Stomach (tissue), 9 donors: ENCODE results near the gene HACL1. TPM values are rescaled to one million over a fixed set of nuclear protein-coding genes. Genes with fewer than 3 reads are reported as not detected.

Source experiments
- DNase-seq, 2 donors: peaks; one replicate each; pipeline versions ENCODE4 v3.0.0 to v3.0.0-alpha.2; 2013 to 2019
- H3K27ac ChIP-seq, 5 donors: fragments of 200-600 bp in 4 of 5; sonication (generic) in 4 of 5; one replicate each; pipeline ENCODE4 v1.5.1; 2013 to 2019; ENCODE audit warnings: mild to moderate bottlenecking in 1 of 5, moderate library complexity in 1 of 5
- H3K27me3 ChIP-seq, 3 donors: fragments of 200-600 bp; sonication (generic); one replicate each; pipeline ENCODE4 v1.5.1; 2017 to 2019; ENCODE audit warnings: mixed run types in 1 of 3
- H3K36me3 ChIP-seq, 4 donors: fragments of 200-600 bp; sonication (generic); 1 replicate in 3 of 4; 2 replicates in 1 of 4; pipeline ENCODE4 v1.5.1; 2016 to 2019
- H3K4me1 ChIP-seq, 4 donors: fragments of 200-600 bp; sonication (generic); one replicate each; pipeline ENCODE4 v1.5.1; 2016 to 2019
- H3K4me3 ChIP-seq, 4 donors: fragments of 200-600 bp; sonication (generic) in 3 of 4; one replicate each; pipeline ENCODE4 v1.5.1; 2016 to 2019; ENCODE audit warnings: mild to moderate bottlenecking in 1 of 4
- H3K9me3 ChIP-seq, 4 donors: fragments of 200-600 bp; sonication (generic); one replicate each; pipeline ENCODE4 v1.5.1; 2016 to 2019
- EP300 ChIP-seq: sonication (generic); formaldehyde crosslinking; IDR thresholded peaks from one replicate; pipeline ENCODE4 v1.6.1; 2017; ENCODE audit warnings: antibody characterized with exemption
- POLR2A ChIP-seq, 4 donors: fragments of 450-650 bp; IDR thresholded peaks; one replicate each; pipeline ENCODE4 v1.6.1; 2016; ENCODE audit warnings: antibody characterized with exemption in 4 of 4, control low read depth in 2 of 4, mild to moderate bottlenecking in 1 of 4, moderate library complexity in 1 of 4
- POLR2AphosphoS5 ChIP-seq, 3 donors: sonication (generic); formaldehyde crosslinking; IDR thresholded peaks; one replicate each; pipeline ENCODE4 v1.6.1; 2016; ENCODE audit warnings: antibody characterized with exemption in 3 of 3
- WGBS, 5 donors: extraction: QIAGEN DNeasy Blood & Tissue Kit in 3 of 5; methylation state at CpG; one replicate each; pipeline versions ENCODE4 v1.1.5 to v1.1.7; 2013 to 2018; 5-methylcytosine and 5-hydroxymethylcytosine counted together
- intact Hi-C: fragments of 100-400 bp; cut with DNase I; formaldehyde crosslinking; loops from one replicate; pipeline ENCODE4 v1.15.1; 2023; ENCODE audit warnings: low total_unique reads
- polyA plus RNA-seq, 3 donors: library from polyadenylated mRNA; stranded (reverse); fragments of 200-250 nt; gene quantifications; one replicate each; pipeline ENCODE4 v1.2.3, GENCODE V29; 2013
- total RNA-seq, 5 donors: library from RNA; depleted of rRNA; stranded (reverse); fragments of >200 nt; gene quantifications; one replicate each; pipeline versions ENCODE4 v1.1.0 to v1.2.3, GENCODE V29; 2014 to 2016
- TF ChIP-seq, protein P1 (sequence below), 7 experiments: fragments of 450-650 bp in 4 of 7; fragments of 200-600 bp in 3 of 7; sonication (generic) in 3 of 7; IDR thresholded peaks; one replicate each; pipeline ENCODE4 v1.5.1; 2016 to 2019; ENCODE audit warnings: antibody characterized with exemption in 7 of 7, control low read depth in 2 of 7, mild to moderate bottlenecking in 1 of 7
- donor health status: healthy with polysubstance abuse.
- donor health status: Bipolar disorder and iron deficiency.
- donor health status: healthy.

Gene HACL1
- total and polyA plus RNA-seq, 8 donors = 13.9 to 46.7 (median 21.0) TPM

DNA sequence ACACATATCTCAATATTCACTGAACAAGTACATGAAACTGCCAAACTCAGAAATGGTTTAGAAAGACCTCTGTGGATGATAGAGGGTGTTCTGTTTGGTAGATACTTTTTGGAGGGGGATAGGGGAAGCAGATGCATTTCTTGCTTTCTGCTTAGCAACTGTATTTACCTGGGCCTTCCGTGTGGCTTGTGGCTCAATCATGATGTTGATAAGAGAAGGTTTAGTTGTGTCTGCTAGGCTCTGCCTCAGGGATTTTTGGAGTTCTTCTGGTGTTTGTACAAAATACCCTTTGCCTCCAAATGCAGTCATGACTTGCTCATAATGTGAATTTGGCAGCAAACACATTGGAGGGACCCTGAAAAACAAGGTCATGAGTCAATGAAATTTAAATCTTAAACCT, 38.2 kb downstream of the HACL1 start:
- H3K27ac ChIP-seq = no peak overlapping the region
- H3K4me3 ChIP-seq = no peak overlapping the region
- H3K9me3 ChIP-seq = no peaks in the 10 kb centered on the region
- no peak for DNase-seq
- H3K27me3 ChIP-seq = no peaks in the 10 kb centered on the region
- intact Hi-C loops = no loop called here
- peaks cover 49 to 95% (median 93%) of the 10 kb centered on the region in 4 donors for H3K36me3 ChIP-seq
- peaks cover 0 to 4% (median 0%) of the 10 kb centered on the region in 4 donors for H3K4me1 ChIP-seq
- TF ChIP-seq EP300 = no peak
- TF ChIP-seq POLR2A (IDR thresholded peaks at IDR 0.05) = no peak
- no peak for TF ChIP-seq POLR2AphosphoS5 (IDR thresholded peaks at IDR 0.05)
- TF ChIP-seq, protein P1, sequence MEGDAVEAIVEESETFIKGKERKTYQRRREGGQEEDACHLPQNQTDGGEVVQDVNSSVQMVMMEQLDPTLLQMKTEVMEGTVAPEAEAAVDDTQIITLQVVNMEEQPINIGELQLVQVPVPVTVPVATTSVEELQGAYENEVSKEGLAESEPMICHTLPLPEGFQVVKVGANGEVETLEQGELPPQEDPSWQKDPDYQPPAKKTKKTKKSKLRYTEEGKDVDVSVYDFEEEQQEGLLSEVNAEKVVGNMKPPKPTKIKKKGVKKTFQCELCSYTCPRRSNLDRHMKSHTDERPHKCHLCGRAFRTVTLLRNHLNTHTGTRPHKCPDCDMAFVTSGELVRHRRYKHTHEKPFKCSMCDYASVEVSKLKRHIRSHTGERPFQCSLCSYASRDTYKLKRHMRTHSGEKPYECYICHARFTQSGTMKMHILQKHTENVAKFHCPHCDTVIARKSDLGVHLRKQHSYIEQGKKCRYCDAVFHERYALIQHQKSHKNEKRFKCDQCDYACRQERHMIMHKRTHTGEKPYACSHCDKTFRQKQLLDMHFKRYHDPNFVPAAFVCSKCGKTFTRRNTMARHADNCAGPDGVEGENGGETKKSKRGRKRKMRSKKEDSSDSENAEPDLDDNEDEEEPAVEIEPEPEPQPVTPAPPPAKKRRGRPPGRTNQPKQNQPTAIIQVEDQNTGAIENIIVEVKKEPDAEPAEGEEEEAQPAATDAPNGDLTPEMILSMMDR (IDR thresholded peaks at IDR 0.05) = no peak
- WGBS, 5 donors = 35 to 69% (median 61%) methylated on average over 1 of the region's 1 CpG

DNA sequence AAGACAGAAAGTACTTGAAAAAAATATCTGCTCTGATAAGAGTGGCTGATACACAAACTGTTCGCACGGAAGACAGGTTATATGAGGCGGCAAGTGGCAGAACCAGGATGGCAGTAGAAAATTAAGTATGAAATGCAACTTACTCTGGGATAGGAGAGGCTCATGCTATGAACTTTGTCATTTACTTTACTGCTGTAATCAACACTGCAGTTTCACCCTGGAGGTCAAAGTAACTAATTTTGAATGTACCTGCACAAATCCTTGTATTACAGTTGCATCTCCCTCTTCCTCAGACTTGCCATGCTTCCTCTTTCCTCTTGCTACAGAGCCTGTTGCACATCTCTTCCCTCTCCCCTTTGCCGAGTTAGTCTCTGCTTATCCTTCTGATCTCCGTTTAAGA, 38.8 kb downstream of the HACL1 start:
- DNase-seq = peak in 1 of 2 donors; percentile 20
- intact Hi-C loops = no loop called here
- Histone ChIP-seq H3K27ac (no peak overlapping the region), H3K9me3 (no peaks in the 10 kb centered on the region), H3K4me1 (peaks cover 0 to 8% (median 2%) of the 10 kb centered on the region in 4 donors), H3K4me3 (no peak overlapping the region), H3K27me3 (no peaks in the 10 kb centered on the region), H3K36me3 (peaks cover 43 to 89% (median 87%) of the 10 kb centered on the region in 4 donors)
- WGBS, 5 donors = 52 to 72% (median 64%) methylated on average over 5 of the region's 5 CpGs
- TF ChIP-seq EP300 = no peak
- TF ChIP-seq POLR2AphosphoS5 (IDR thresholded peaks at IDR 0.05) = no peak
- TF ChIP-seq POLR2A (IDR thresholded peaks at IDR 0.05) = no peak
- TF ChIP-seq, protein P1 (IDR thresholded peaks at IDR 0.05) = no peak

DNA sequence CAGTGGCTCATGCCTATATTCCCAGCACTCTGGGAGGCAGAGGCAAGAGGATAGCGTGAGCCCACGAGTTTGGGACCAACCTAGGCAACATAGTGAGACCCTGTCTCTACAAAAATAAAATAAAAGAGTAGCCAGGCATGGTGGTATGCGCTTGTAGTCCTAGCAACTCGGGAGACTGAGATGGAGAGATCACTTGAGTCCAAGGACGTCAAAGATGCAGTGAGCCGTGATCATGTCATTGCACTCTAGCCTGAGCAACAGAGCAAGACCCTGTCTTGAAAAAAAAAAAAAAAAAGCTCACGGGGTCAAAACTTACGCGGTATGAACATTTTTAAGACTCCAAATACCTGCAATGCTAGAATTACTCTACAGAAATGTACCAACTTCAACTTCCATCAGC, 42.8 kb downstream of the HACL1 start:
- Histone ChIP-seq H3K27ac (no peak overlapping the region), H3K4me3 (no peak overlapping the region), H3K9me3 (no peaks in the 10 kb centered on the region), H3K36me3 (peaks cover 25 to 60% (median 49%) of the 10 kb centered on the region in 4 donors), H3K27me3 (no peaks in the 10 kb centered on the region), H3K4me1 (peaks cover 0 to 13% (median 6%) of the 10 kb centered on the region in 4 donors)
- no peak for DNase-seq
- WGBS, 5 donors = 83 to 94% (median 90%) methylated on average over 9 of the region's 9 CpGs
- TF ChIP-seq POLR2AphosphoS5 (IDR thresholded peaks at IDR 0.05) = no peak
- no peak for TF ChIP-seq EP300
- TF ChIP-seq POLR2A (IDR thresholded peaks at IDR 0.05) = no peak
- TF ChIP-seq, protein P1 (IDR thresholded peaks at IDR 0.05) = no peak
- intact Hi-C loops = loop anchor here (10.0 kb wide), 1 partner anchor 134 kb away; the partner anchor contains the start of genes EAF1 and METTL6

GRCh38 chr3:15557511-15557946, 43.8 kb downstream of the HACL1 start:
- Histone ChIP-seq H3K27me3 (no peaks in the 10 kb centered on the region), H3K4me1 (peaks cover 0 to 13% (median 6%) of the 10 kb centered on the region in 4 donors), H3K4me3 (no peak overlapping the region), H3K36me3 (peaks cover 16 to 55% (median 39%) of the 10 kb centered on the region in 4 donors), H3K27ac (no peak overlapping the region), H3K9me3 (no peaks in the 10 kb centered on the region)
- 0 to 8% (median 2%) methylated on average over 3 of the region's 3 CpGs for WGBS, 5 donors
- intact Hi-C loops = loop anchor here (10.0 kb wide), 1 partner anchor 133 kb away; the partner anchor contains the start of genes EAF1 and METTL6
- peak; percentile 52 to 85 for DNase-seq
- TF ChIP-seq POLR2AphosphoS5 (IDR thresholded peaks at IDR 0.05) (no peak), POLR2A (IDR thresholded peaks at IDR 0.05) (no peak), EP300 (no peak)
- TF ChIP-seq, protein P1 (IDR thresholded peaks at IDR 0.05) = peak in 5 of 7 experiments; percentile 16 to 68 (median 54)
